Heart left ventricle (tissue), 16 donors: ENCODE measurements around the gene MYMX. TPM values are rescaled to one million over a fixed set of nuclear protein-coding genes. Genes with fewer than 3 reads are reported as not detected.
A peak's percentile ranks its signal among the peaks of the same experiment; 100 is the strongest.

Experiments
- ATAC-seq, 4 donors: fragments of 200-7000 bp; cut with Tn5 transposase; one replicate each; pipeline ENCODE4 v1.9.1; 2020 to 2022; ENCODE audit warnings: moderate library complexity in 4 of 4, mild to moderate bottlenecking in 3 of 4, moderate number of reproducible peaks in 1 of 4
- DNase-seq, 5 donors: peaks; one replicate each; pipeline ENCODE4 v3.0.0-alpha.2; 2020
- H3K27ac ChIP-seq, 12 donors: fragments of 200-600 bp; sonication (generic) in 4 of 12; one replicate each; pipeline versions ENCODE4 v1.5.0 to v1.8.0; 2016 to 2022; ENCODE audit warnings: mild to moderate bottlenecking in 2 of 12
- H3K27me3 ChIP-seq, 9 donors: fragments of 200-600 bp; sonication (generic) in 2 of 9; one replicate each; pipeline versions ENCODE4 v1.5.1 to v1.8.0; 2016 to 2022; ENCODE audit warnings: mild to moderate bottlenecking in 3 of 9
- H3K36me3 ChIP-seq, 9 donors: fragments of 200-600 bp; sonication (generic) in 2 of 9; one replicate each; pipeline versions ENCODE4 v1.5.0 to v1.8.0; 2018 to 2022; ENCODE audit warnings: mild to moderate bottlenecking in 2 of 9
- H3K4me1 ChIP-seq, 12 donors: fragments of 200-600 bp; sonication (generic) in 4 of 12; one replicate each; pipeline versions ENCODE4 v1.5.0 to v1.8.0; 2016 to 2022; ENCODE audit warnings: mild to moderate bottlenecking in 3 of 12
- H3K4me3 ChIP-seq, 12 donors: fragments of 200-600 bp; sonication (generic) in 4 of 12; one replicate each; pipeline versions ENCODE4 v1.5.0 to v1.8.0; 2017 to 2022; ENCODE audit warnings: mild to moderate bottlenecking in 9 of 12, moderate library complexity in 4 of 12
- H3K9me3 ChIP-seq, 12 donors: fragments of 200-600 bp; sonication (generic) in 4 of 12; one replicate each; pipeline versions ENCODE4 v1.5.0 to v1.8.0; 2016 to 2022; ENCODE audit warnings: mild to moderate bottlenecking in 1 of 12
- CTCF ChIP-seq, 12 donors: fragments of 200-600 bp; sonication (generic) in 4 of 12; IDR thresholded peaks; one replicate each; pipeline versions ENCODE4 v1.5.0 to v1.8.0; 2018 to 2022; ENCODE audit warnings: antibody characterized with exemption in 12 of 12, mild to moderate bottlenecking in 5 of 12
- POLR2A ChIP-seq, 2 donors: fragments of 450-650 bp; IDR thresholded peaks; one replicate each; pipeline ENCODE4 v1.6.1; 2017; ENCODE audit warnings: antibody characterized with exemption in 2 of 2, mild to moderate bottlenecking in 2 of 2, moderate library complexity in 2 of 2
- WGBS, 4 donors: extraction: QIAGEN DNeasy Blood & Tissue Kit in 2 of 4; methylation state at CpG; one replicate each; pipeline versions ENCODE4 v1.1.5 to v1.1.7; 2013 to 2018; 5-methylcytosine and 5-hydroxymethylcytosine counted together
- intact Hi-C, 10 donors: fragments of 100-400 bp; cut with DNase I; formaldehyde crosslinking; loops; one replicate each; pipeline versions ENCODE4 v1.11.1 to v1.14.2; 2022
- polyA plus RNA-seq, 2 donors: library from polyadenylated mRNA; stranded (reverse); fragments of 200-250 nt; gene quantifications; one replicate each; pipeline ENCODE4 v1.2.3, GENCODE V29; 2013
- total RNA-seq, 9 donors: library from RNA; depleted of rRNA in 2 of 9; stranded (reverse); fragments of >200 nt in 2 of 9; fragmentation: NEBNext Ultra II Directional in 3 of 9; extraction: Animal tissue kit (Norgen Biotek cat#: 25700) in 3 of 9; gene quantifications; one replicate each; pipeline versions ENCODE4 v1.1.0 to v1.2.4, GENCODE V29; 2016 to 2023
- donor health status: ischemic (EF 13 %, LVEDD 7.1; RV severe dilation, severe dysfunction).
- donor health status: healthy with polysubstance abuse.
- donor health status: DM: no; HTN: yes; CAD: no.
- donor health status: DM: no; HTN: no; CAD: no.
- donor health status: ischemic (EF 25% LVEDD 6.9; RV normal size, moderate dysfunction).
- donor health status: ischemic (EF 25% LVEDD 5.7; RV mildly dilated, moderate dysfunction).
- donor health status: healthy.
- donor health status: DM: yes; HTN: yes; CAD: no.
- donor health status: ischemic (EF 35%, LVEDD 5.7; RV mildly dilated, moderate dysfunction).
- donor health status: nonischemic (EF 11% LVEDD 7.7; RV severe dilation, severe dysfunction).
- donor health status: DM: yes; HTN: yes; CAD: no.
- donor health status: PGD.
- donor health status: ischemic (EF 29% LVEDD 5.4; RV normal size, mild dysfunction).
- donor health status: nonischemic (EF 23%, LVEDD 6.1; RV moderate dilation, normal function).

The MYMX gene
- total and polyA plus RNA-seq, 11 donors: 0.31 to 0.96 (median 0.60) TPM; not detected in 4

- H3K27me3 ChIP-seq: no peaks in the 10 kb centered on the region
- H3K36me3 ChIP-seq: no peaks in the 10 kb centered on the region
- no peak for DNase-seq
- WGBS, 4 donors: 88 to 97% (median 91%) methylated on average over 3 of the region's 3 CpGs
- H3K4me3 ChIP-seq: no peak overlapping the region
- peaks cover 0 to 5% (median 3%) of the 10 kb centered on the region in 12 donors for H3K4me1 ChIP-seq
- TF ChIP-seq CTCF (IDR thresholded peaks at IDR 0.05) (no peak), POLR2A (IDR thresholded peaks at IDR 0.05) (no peak)
- no peak for ATAC-seq
- no peak overlapping the region for H3K27ac ChIP-seq
- no peaks in the 10 kb centered on the region for H3K9me3 ChIP-seq
- intact Hi-C loops: loop anchor here in 1 of 10 donors (5.0 kb wide), 1 partner anchor 34 kb away; no protein-coding TSS in a partner anchor
Measured at GRCh38 chr6:44211284-44211683, 5.4 kb upstream of the MYMX start.

GRCh38 chr6:44214307-44214706, 2.4 kb upstream of the MYMX start:
- Histone ChIP-seq H3K4me3 (no peak overlapping the region), H3K27ac (no peak overlapping the region), H3K36me3 (no peaks in the 10 kb centered on the region), H3K27me3 (no peaks in the 10 kb centered on the region), H3K9me3 (no peaks in the 10 kb centered on the region), H3K4me1 (peaks cover 0 to 36% (median 29%) of the 10 kb centered on the region in 12 donors)
- DNase-seq (no peak), ATAC-seq (no peak)
- TF ChIP-seq CTCF (IDR thresholded peaks at IDR 0.05): no peak
- no peak for TF ChIP-seq POLR2A (IDR thresholded peaks at IDR 0.05)
- intact Hi-C loops: loop anchor here in 1 of 10 donors (5.0 kb wide), 1 partner anchor 37 kb away; no protein-coding TSS in a partner anchor
- WGBS, 4 donors: 88 to 96% (median 94%) methylated on average over 6 of the region's 6 CpGs

- Histone ChIP-seq H3K27me3 (no peaks in the 10 kb centered on the region), H3K4me3 (peak overlapping the region in 5 of 12 donors; percentile 3 to 40 (median 31)), H3K27ac (peak overlapping the region in 11 of 12 donors; percentile 87 to 99 (median 93)), H3K36me3 (no peaks in the 10 kb centered on the region), H3K9me3 (no peaks in the 10 kb centered on the region), H3K4me1 (peaks cover 3 to 67% (median 55%) of the 10 kb centered on the region in 12 donors)
- DNase-seq (peak; percentile 66 to 88 (median 83)), ATAC-seq (peak in 3 of 4 donors; percentile 1 to 13 (median 7))
- TF ChIP-seq POLR2A (IDR thresholded peaks at IDR 0.05): no peak
- TF ChIP-seq CTCF (IDR thresholded peaks at IDR 0.05): no peak
- intact Hi-C loops: loop anchor here in 2 of 10 donors (5.0 kb wide), 1 partner anchor 40 kb away; no protein-coding TSS in a partner anchor
- 45 to 54% (median 49%) methylated on average over 13 to 16 of the region's 16 CpGs for WGBS, 4 donors
Measured at GRCh38 chr6:44217332-44218143, 812 bp downstream of the MYMX start.
